GM13976 (cell line): ENCODE results near the gene NMB.
"Not testable (repeated sequence)": the region's sequence is repeated elsewhere in the genome, so short reads cannot be mapped to it uniquely, and the experiment has no call there.

Experiments used
- DNase-seq: peaks from one replicate; pipeline ENCODE4 v3.0.0; 2012; ENCODE audit warnings: low spot score
- CTCF ChIP-seq: IDR thresholded peaks from 2 replicates; pipeline ENCODE4 v1.5.1; 2012; ENCODE audit warnings: borderline replicate concordance, mild to moderate bottlenecking; ENCODE audit not compliant: insufficient read depth; ENCODE audit errors: extremely low read depth, missing control alignments, control extremely low read depth
- in situ Hi-C: fragments of 300-500 bp; cut with MboI; formaldehyde crosslinking; loops from one replicate; pipeline ENCODE4 v1.12.0; 2022; ENCODE audit warnings: low sequenced_read_pairs, mixed read lengths, inconsistent platforms; ENCODE audit not compliant: unreplicated experiment

NMB gene

GRCh38 chr15:84648539-84648938, 9.5 kb downstream of the NMB start:
- in situ Hi-C loops: no loop called here
- no peak for DNase-seq
- TF ChIP-seq CTCF: no peak

GRCh38 chr15:84647726-84648125, 10.3 kb downstream of the NMB start:
- no peak for DNase-seq
- no peak for TF ChIP-seq CTCF
- in situ Hi-C loops: no loop called here

DNA sequence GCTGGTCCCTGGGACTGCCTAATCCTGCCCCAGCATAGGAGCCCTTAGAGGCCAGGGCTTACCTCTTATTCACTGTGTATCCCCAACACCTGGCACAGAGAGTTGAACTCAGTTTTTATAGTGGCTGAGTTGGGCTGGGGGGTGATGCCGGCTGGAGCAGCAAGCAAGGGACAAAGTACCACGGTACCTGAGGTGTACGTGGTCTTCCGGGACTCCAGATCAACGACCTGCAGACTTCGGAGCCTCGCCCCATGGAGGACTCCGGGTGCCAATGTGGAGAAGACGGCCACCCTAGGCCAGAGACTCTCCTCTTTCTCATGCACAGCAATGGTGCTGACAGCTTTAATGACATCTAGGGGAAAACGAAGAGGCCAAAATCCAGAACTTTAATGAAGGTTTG, 12.0 kb downstream of the NMB start:
- DNase-seq: no peak
- in situ Hi-C loops: no loop called here
- TF ChIP-seq CTCF: no peak

- TF ChIP-seq CTCF: no peak
- in situ Hi-C loops: no loop called here
- no peak for DNase-seq
These were observed 12.5 kb downstream of the NMB start for GRCh38 chr15:84645496-84645895.

DNA sequence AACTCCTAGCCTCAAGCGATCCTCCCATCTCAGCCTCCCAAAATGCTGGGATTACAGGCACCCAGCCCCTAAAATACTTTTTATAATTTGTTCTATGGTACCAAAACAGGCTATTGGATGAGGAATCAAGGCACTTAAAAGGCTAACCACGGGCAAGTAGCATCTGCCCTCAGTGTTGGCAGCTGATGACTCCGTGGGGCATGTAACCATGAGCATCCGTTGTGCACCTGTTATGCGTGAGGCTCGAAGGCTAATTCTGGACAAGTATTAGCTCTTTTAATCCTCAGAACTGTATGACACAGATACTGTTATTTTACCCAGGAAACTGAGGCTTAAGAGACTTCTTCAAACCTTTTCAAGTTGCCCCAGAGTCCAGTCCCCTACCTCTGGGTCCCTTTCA, 14.2 kb downstream of the NMB start:
- in situ Hi-C loops: no loop called here
- no peak for TF ChIP-seq CTCF
- DNase-seq: no peak

- in situ Hi-C loops, DNase-seq: not testable (repeated sequence)
These were observed 15.4 kb downstream of the NMB start for GRCh38 chr15:84642640-84643039.

DNA sequence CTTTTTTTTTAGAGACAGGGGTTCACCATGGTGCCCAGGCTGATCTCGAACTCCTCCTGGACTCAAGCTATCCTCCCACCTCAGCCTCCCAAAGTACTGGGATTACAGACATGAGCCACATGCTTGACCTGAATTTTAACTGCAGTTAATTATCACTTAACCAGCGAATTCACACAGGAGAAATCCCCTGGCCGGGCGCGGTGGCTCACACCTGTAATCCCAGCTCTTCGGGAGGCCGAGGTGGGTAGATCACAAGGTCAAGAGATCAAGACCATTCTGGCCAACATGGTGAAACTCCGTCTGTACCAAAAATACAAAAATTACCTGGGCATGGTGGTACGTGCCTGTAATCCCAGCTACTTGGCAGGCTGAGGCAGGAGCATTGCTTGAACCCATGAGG, 16.1 kb downstream of the NMB start:
- in situ Hi-C loops, DNase-seq: not testable (repeated sequence)

GRCh38 chr15:84638103-84638502, 19.9 kb downstream of the NMB start:
- DNase-seq: no peak
- TF ChIP-seq CTCF: peak; percentile 13
- in situ Hi-C loops: no loop called here
